Thyroid gland (tissue), 4 donors: ENCODE results near the gene SNX10. TPM values are rescaled to one million over a fixed set of nuclear protein-coding genes. Genes with fewer than 3 reads are reported as not detected.

ENCODE experiments used
- DNase-seq, 2 donors: peaks; one replicate each; pipeline ENCODE4 v3.0.0-alpha.2; 2019
- H3K27ac ChIP-seq, 3 donors: fragments of 200-600 bp; sonication (generic); 1 replicate in 2 of 3; 2 replicates in 1 of 3; pipeline ENCODE4 v1.5.1; 2016 to 2019; ENCODE audit warnings: mild to moderate bottlenecking in 1 of 3, moderate library complexity in 1 of 3
- H3K27me3 ChIP-seq: fragments of 200-600 bp; sonication (generic); one replicate; pipeline ENCODE4 v1.5.1; 2019
- H3K36me3 ChIP-seq, 2 donors: fragments of 200-600 bp; sonication (generic); one replicate each; pipeline ENCODE4 v1.5.1; 2016 to 2019
- H3K4me1 ChIP-seq, 2 donors: fragments of 200-600 bp; sonication (generic); one replicate each; pipeline ENCODE4 v1.5.1; 2017 to 2019
- H3K4me3 ChIP-seq, 3 donors: fragments of 200-600 bp; sonication (generic); replicated peaks in 1 of 3; 1 replicate in 2 of 3; 2 replicates in 1 of 3; pipeline ENCODE4 v1.5.1; 2016; ENCODE audit warnings: mild to moderate bottlenecking in 1 of 3
- H3K9me3 ChIP-seq: fragments of 200-600 bp; sonication (generic); one replicate; pipeline ENCODE4 v1.5.1; 2017
- POLR2A ChIP-seq, 2 donors: fragments of 450-650 bp; IDR thresholded peaks; one replicate each; pipeline ENCODE4 v1.6.1; 2017; ENCODE audit warnings: antibody characterized with exemption in 2 of 2, mild to moderate bottlenecking in 2 of 2, moderate library complexity in 1 of 2
- WGBS, 2 donors: methylation state at CpG; one replicate each; pipeline ENCODE4 v1.1.5; 2017; 5-methylcytosine and 5-hydroxymethylcytosine counted together
- intact Hi-C: fragments of 100-400 bp; cut with DNase I; formaldehyde crosslinking; loops from one replicate; pipeline ENCODE4 v1.15.1; 2023
- total RNA-seq, 4 donors: library from RNA; depleted of rRNA; stranded (reverse); fragments of >200 nt; gene quantifications; one replicate each; pipeline ENCODE4 v1.2.3, GENCODE V29; 2016
- TF ChIP-seq, protein P1 (sequence below), 6 experiments: fragments of 200-600 bp in 3 of 6; fragments of 450-650 bp in 3 of 6; sonication (generic) in 3 of 6; IDR thresholded peaks; one replicate each; pipeline ENCODE4 v1.5.1; 2016 to 2019; ENCODE audit warnings: antibody characterized with exemption in 6 of 6, mild to moderate bottlenecking in 2 of 6, inconsistent platforms in 1 of 6, moderate library complexity in 1 of 6

The SNX10 gene
- total RNA-seq, 4 donors from 2014 or later, result 1.8 to 5.0 (median 2.7) TPM

GRCh38 chr7:26349005-26349915 is 57.6 kb downstream of the SNX10 start:
- intact Hi-C loops, result no loop called here
- Histone ChIP-seq H3K9me3 (no peaks in the 10 kb centered on the region), H3K36me3 (no peaks in the 10 kb centered on the region), H3K27ac (no peak overlapping the region), H3K4me3 (no peak overlapping the region), H3K4me1 (peaks cover 0 to 4% of the 10 kb centered on the region in 2 donors), H3K27me3 (no peaks in the 10 kb centered on the region)
- WGBS, 2 donors, result 86 to 89% methylated on average over 6 of the region's 6 CpGs
- TF ChIP-seq, protein P1, sequence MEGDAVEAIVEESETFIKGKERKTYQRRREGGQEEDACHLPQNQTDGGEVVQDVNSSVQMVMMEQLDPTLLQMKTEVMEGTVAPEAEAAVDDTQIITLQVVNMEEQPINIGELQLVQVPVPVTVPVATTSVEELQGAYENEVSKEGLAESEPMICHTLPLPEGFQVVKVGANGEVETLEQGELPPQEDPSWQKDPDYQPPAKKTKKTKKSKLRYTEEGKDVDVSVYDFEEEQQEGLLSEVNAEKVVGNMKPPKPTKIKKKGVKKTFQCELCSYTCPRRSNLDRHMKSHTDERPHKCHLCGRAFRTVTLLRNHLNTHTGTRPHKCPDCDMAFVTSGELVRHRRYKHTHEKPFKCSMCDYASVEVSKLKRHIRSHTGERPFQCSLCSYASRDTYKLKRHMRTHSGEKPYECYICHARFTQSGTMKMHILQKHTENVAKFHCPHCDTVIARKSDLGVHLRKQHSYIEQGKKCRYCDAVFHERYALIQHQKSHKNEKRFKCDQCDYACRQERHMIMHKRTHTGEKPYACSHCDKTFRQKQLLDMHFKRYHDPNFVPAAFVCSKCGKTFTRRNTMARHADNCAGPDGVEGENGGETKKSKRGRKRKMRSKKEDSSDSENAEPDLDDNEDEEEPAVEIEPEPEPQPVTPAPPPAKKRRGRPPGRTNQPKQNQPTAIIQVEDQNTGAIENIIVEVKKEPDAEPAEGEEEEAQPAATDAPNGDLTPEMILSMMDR (IDR thresholded peaks at IDR 0.05), result no peak
- no peak for DNase-seq

DNA sequence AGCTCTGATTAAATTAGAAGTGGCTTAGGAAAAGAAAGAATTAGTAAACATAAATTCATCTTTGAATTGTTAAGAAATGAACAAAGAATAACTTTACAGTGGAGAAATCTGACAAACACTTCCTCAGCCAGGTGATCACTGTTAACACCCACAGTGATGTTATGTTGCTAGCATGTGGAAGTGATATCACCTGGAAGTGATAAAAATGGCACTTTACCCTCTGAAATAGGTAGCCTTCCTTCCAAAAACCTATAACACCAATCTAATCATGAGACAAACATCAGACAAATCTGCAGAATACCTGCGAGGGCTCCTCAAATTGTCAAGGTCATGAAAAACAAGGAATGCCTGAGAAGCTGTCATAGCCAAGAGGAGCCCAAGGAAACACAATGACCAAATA is 59.5 kb downstream of the SNX10 start:
- Histone ChIP-seq H3K4me1 (peaks cover 0 to 4% of the 10 kb centered on the region in 2 donors), H3K27me3 (no peaks in the 10 kb centered on the region), H3K9me3 (no peaks in the 10 kb centered on the region), H3K4me3 (no peak overlapping the region), H3K27ac (no peak overlapping the region), H3K36me3 (no peaks in the 10 kb centered on the region)
- 85 to 93% methylated on average over 1 of the region's 1 CpG for WGBS, 2 donors
- DNase-seq, result no peak
- intact Hi-C loops, result no loop called here
- TF ChIP-seq, protein P1 (IDR thresholded peaks at IDR 0.05), result no peak
- TF ChIP-seq POLR2A (IDR thresholded peaks at IDR 0.05), result no peak

DNA sequence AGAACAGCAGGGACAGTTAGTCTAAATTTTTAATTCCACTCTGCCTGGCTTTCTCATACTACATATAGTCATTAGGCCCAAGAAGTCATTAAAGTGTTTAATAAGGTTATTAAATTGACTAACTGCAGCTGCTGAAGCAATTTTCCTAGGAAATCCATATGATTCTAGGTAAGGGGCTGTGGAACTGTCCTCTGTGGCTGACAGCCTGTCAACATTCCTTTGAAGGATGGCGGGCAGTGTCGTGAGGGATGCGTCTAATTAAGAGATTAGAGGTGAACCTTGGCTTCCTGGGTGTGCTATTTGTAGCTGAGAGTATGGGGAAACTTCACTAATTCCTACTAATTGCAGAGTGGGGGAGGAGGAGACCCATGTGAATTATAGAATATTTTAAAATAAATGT is 64.6 kb downstream of the SNX10 start:
- intact Hi-C loops, result no loop called here
- WGBS, 2 donors, result 95 to 97% methylated on average over 3 of the region's 3 CpGs

DNA sequence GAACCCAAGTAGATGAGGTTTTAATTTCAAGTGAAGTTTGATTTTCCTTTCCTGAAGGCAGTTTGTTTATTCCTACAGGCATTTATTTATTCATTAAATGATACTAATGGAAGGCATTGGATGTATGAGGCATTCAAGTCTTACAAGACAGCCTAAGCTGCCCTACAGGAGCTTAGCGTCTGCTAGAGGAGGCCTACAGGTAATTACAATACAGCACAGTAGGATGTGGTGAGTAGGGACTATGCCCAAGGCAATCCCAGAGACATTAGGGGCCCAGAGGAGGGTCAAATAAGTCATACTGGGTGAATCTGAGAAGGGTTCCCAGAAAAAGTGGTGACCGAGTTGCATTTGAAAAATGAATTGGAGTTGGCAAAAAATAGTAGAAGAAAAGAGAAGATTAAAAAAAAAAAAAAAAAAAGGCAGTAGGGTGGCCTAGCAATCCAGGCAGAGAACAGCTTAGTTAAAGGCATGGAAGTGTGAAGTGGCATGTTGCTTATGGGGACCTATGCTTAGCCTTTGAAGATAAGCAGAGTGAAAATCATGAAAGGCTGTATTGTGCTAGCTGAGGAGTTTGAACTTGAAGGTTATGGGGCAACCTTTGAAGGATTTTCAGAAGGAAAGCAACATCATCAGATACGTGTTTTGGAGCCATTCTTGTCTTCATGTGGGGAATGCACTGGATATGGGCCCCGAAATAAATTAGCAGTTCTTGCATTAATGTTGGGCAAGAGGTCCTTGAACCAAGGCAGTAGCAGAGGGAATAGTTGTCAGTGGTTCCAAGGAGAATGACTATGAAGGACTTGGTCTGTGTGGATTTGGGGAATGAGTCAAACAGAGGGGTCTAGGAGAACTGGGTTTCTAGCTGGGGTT is 65.5 kb downstream of the SNX10 start:
- intact Hi-C loops, result no loop called here
- TF ChIP-seq, protein P1 (IDR thresholded peaks at IDR 0.05), result no peak
- 89 to 92% methylated on average over 4 of the region's 4 CpGs for WGBS, 2 donors

More for the DNA sequence above, 64.6 kb downstream of the SNX10 start:
- DNase-seq, result no peak
- Histone ChIP-seq H3K9me3 (no peaks in the 10 kb centered on the region), H3K36me3 (no peaks in the 10 kb centered on the region), H3K27ac (no peak overlapping the region), H3K27me3 (no peaks in the 10 kb centered on the region), H3K4me3 (no peak overlapping the region), H3K4me1 (no peaks in the 10 kb centered on the region)
- TF ChIP-seq, protein P1 (IDR thresholded peaks at IDR 0.05), result no peak
- TF ChIP-seq POLR2A (IDR thresholded peaks at IDR 0.05), result no peak

GRCh38 chr7:26357799-26358151 is 66.1 kb downstream of the SNX10 start:
- intact Hi-C loops, result no loop called here
- Histone ChIP-seq H3K9me3 (no peaks in the 10 kb centered on the region), H3K36me3 (no peaks in the 10 kb centered on the region), H3K4me1 (no peaks in the 10 kb centered on the region), H3K27me3 (no peaks in the 10 kb centered on the region), H3K4me3 (no peak overlapping the region), H3K27ac (no peak overlapping the region)
- no peak for DNase-seq
- WGBS, 2 donors, result 84 to 86% methylated on average over 2 of the region's 2 CpGs
- TF ChIP-seq POLR2A (IDR thresholded peaks at IDR 0.05), result no peak

More for the DNA sequence above, 65.5 kb downstream of the SNX10 start:
- H3K27me3 ChIP-seq, result no peaks in the 10 kb centered on the region
- H3K36me3 ChIP-seq, result no peaks in the 10 kb centered on the region
- no peaks in the 10 kb centered on the region for H3K4me1 ChIP-seq
- no peak overlapping the region for H3K27ac ChIP-seq
- H3K4me3 ChIP-seq, result no peak overlapping the region
- DNase-seq, result no peak
- H3K9me3 ChIP-seq, result no peaks in the 10 kb centered on the region
